Cerebellar nuclear complex (tissue), 1 donor: ENCODE data around the gene TMEM185B.
"Not testable (repeated sequence)": the region's sequence is repeated elsewhere in the genome, so short reads cannot be mapped to it uniquely, and the experiment has no call there.

Experiments
- DNase-seq, 2 experiments: peaks; one replicate each; lab custom pipeline; 2025; lab: John Stamatoyannopoulos, UW

Gene TMEM185B

GRCh38 chr2:120223034-120223912, at the start of gene TMEM185B:
TMEM185B (minus strand) TSS chr2:120223400; CDS start chr2:120222976, 424 bp downstream.
- DNase-seq: peak in 1 of 2 experiments; percentile 26

- DNase-seq: no peak
Measured at GRCh38 chr2:120271711-120272379, 48.6 kb upstream of the TMEM185B start.

GRCh38 chr2:120269816-120270215, 46.6 kb upstream of the TMEM185B start:
- no peak for DNase-seq

- no peak for DNase-seq
Measured at GRCh38 chr2:120269076-120269744, 46.0 kb upstream of the TMEM185B start.

- no peak for DNase-seq
Measured at GRCh38 chr2:120267348-120267747, 44.1 kb upstream of the TMEM185B start.

GRCh38 chr2:120265006-120265405, 41.8 kb upstream of the TMEM185B start:
- DNase-seq: no peak

GRCh38 chr2:120262761-120263428, 39.7 kb upstream of the TMEM185B start:
- no peak for DNase-seq

GRCh38 chr2:120262150-120262549, 39.0 kb upstream of the TMEM185B start:
- no peak for DNase-seq

- no peak for DNase-seq
Measured at GRCh38 chr2:120261387-120262006, 38.3 kb upstream of the TMEM185B start.

GRCh38 chr2:120260736-120261135, 37.5 kb upstream of the TMEM185B start:
- DNase-seq: no peak

- DNase-seq: not testable (repeated sequence)
Measured at GRCh38 chr2:120259939-120260338, 36.7 kb upstream of the TMEM185B start.

GRCh38 chr2:120258196-120258595, 35.0 kb upstream of the TMEM185B start:
- no peak for DNase-seq

GRCh38 chr2:120257522-120257921, 34.3 kb upstream of the TMEM185B start:
- DNase-seq: no peak

- DNase-seq: no peak
Measured at GRCh38 chr2:120256651-120257000, 33.4 kb upstream of the TMEM185B start.

- no peak for DNase-seq
Measured at GRCh38 chr2:120255986-120256650, 32.9 kb upstream of the TMEM185B start.

GRCh38 chr2:120255071-120255470, 31.9 kb upstream of the TMEM185B start:
- DNase-seq: no peak

- no peak for DNase-seq
Measured at GRCh38 chr2:120254178-120254577, 31.0 kb upstream of the TMEM185B start.

GRCh38 chr2:120253021-120253882, 30.1 kb upstream of the TMEM185B start:
- peak in 1 of 2 experiments; percentile 26 for DNase-seq

GRCh38 chr2:120252225-120253020, 29.2 kb upstream of the TMEM185B start, which contains the start of gene RALB:
RALB (plus strand) TSS chr2:120252852; CDS start chr2:120278665, 25,813 bp downstream.
- DNase-seq: peak; percentile 97 to 98
